Fibroblast of villous mesenchyme (primary cell): ENCODE data around the gene WDR70. TPM values are rescaled to one million over a fixed set of nuclear protein-coding genes. Genes with fewer than 3 reads are reported as not detected.
"Not testable (repeated sequence)": the region's sequence is repeated elsewhere in the genome, so short reads cannot be mapped to it uniquely, and the experiment has no call there.

Experiments used
- DNase-seq: peaks from one replicate; pipeline ENCODE4 v3.0.0-alpha.2; 2010; ENCODE audit warnings: low read depth
- H3K4me3 ChIP-seq: 2 replicates; pipeline ENCODE4 v1.5.1; 2011; ENCODE audit warnings: low read depth, mild to moderate bottlenecking, low read length
- total RNA-seq: library from RNA; depleted of rRNA; stranded (reverse); fragments of >200 nt; gene quantifications from 2 replicates; pipeline ENCODE4 v1.2.3, GENCODE V29; 2012
- TF ChIP-seq, protein P1 (sequence below): IDR thresholded peaks from 2 replicates; pipeline ENCODE4 v1.5.1; 2012; ENCODE audit warnings: low read depth, mild to moderate bottlenecking, low read length; ENCODE audit not compliant: insufficient read depth

WDR70 gene
- total RNA-seq, 1 donor, result 29.4 TPM

DNA sequence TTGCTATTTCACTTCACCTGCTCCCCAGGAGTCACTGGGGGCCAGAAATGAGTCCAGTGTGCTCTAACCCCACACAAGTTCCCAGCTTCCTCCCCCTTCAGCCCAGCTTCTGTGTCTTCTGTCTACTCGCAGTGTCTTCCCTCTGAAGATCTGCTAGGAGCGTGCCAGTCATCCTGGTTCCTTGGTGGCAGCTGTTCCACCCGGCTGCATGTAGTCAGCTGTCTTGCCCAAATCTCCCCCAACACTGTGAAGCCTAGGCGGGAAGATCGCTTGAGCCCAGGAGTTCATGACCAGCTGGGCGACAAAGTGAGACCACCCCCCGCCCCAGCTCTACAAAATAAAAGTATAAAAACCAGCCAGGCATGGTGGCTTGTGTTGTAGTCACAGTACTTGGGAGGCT is 306.7 kb downstream of the WDR70 start:
- H3K4me3 ChIP-seq, result no peak overlapping the region
- no peak for DNase-seq
- TF ChIP-seq, protein P1, sequence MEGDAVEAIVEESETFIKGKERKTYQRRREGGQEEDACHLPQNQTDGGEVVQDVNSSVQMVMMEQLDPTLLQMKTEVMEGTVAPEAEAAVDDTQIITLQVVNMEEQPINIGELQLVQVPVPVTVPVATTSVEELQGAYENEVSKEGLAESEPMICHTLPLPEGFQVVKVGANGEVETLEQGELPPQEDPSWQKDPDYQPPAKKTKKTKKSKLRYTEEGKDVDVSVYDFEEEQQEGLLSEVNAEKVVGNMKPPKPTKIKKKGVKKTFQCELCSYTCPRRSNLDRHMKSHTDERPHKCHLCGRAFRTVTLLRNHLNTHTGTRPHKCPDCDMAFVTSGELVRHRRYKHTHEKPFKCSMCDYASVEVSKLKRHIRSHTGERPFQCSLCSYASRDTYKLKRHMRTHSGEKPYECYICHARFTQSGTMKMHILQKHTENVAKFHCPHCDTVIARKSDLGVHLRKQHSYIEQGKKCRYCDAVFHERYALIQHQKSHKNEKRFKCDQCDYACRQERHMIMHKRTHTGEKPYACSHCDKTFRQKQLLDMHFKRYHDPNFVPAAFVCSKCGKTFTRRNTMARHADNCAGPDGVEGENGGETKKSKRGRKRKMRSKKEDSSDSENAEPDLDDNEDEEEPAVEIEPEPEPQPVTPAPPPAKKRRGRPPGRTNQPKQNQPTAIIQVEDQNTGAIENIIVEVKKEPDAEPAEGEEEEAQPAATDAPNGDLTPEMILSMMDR, result no peak

DNA sequence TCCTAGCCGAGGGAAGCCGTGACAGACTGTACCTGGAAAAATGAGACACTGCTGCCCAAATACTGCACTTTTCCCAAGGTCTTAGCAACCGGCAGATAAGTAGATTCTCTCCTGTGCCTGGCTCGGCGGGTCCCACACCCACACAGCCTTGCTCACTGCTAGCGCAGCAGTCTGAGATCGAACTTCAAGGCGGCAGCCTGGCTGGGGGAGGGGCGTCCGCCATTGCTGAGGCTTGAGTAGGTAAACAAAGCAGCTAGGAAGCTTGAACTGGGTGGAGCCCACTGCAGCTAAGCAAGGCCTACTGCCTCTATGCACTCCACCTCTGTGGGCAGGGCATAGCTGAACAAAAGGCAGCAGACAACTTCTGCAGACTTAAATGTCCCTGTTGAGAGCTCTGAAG is 309.8 kb downstream of the WDR70 start:
- not testable (repeated sequence) for DNase-seq, H3K4me3 ChIP-seq

DNA sequence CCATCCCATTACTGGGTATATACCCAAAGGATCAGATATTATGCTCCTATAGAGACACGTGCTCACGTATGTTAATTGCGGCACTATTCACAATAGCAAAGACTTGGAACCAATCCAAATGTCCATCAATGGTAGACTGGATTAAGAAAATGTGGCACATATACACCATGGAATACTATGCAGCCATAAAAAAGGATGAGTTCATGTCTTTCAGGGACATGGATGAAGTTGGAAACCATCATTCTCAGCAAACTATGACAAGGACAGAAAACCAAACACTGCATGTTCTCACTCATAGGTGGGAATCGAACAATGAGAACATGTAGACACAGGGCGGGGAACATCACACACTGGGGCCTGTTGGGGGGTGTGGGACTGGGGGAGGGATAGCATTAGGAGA is 315.2 kb downstream of the WDR70 start:
- not testable (repeated sequence) for H3K4me3 ChIP-seq, DNase-seq

DNA sequence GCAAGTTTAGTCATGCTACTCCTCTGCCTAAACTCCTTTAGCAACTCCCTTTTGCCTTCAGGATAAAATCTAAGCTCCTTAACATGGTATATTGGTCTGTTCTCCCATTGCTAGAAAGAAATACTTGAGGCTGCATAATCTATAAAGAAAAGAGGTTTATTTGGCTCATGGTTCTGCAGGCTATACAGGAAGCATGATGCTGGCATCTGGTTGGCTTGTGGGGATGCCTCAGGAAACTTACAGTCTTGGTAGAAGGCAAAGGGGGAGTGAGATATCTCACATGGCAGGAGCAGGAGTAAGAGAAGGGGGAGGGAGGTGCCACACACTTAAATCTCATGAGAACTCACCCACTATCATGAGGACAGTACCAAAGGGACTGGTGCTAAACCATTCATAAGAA is 315.7 kb downstream of the WDR70 start:
- no peak overlapping the region for H3K4me3 ChIP-seq
- TF ChIP-seq, protein P1, result no peak
- no peak for DNase-seq

DNA sequence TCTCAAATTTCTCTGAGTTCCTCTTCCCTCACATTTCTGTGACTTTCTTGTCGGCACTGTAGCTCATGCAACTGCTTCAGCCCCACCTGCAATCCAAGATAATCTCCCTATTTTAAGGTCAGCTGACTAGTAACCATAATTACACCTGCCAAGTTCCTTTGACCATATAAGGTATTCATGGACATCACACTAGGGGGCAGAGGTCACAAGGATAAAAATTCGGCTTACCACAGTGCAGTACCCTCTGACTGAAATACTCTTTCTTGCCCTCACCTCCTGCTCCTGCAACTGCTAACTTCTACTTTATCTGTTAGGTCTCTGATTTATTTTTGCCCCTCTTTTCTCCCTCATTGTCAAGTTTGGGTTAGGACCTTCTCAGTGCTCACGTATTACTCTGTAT is 316.5 kb downstream of the WDR70 start:
- no peak for DNase-seq
- TF ChIP-seq, protein P1, result no peak
- H3K4me3 ChIP-seq, result no peak overlapping the region

DNA sequence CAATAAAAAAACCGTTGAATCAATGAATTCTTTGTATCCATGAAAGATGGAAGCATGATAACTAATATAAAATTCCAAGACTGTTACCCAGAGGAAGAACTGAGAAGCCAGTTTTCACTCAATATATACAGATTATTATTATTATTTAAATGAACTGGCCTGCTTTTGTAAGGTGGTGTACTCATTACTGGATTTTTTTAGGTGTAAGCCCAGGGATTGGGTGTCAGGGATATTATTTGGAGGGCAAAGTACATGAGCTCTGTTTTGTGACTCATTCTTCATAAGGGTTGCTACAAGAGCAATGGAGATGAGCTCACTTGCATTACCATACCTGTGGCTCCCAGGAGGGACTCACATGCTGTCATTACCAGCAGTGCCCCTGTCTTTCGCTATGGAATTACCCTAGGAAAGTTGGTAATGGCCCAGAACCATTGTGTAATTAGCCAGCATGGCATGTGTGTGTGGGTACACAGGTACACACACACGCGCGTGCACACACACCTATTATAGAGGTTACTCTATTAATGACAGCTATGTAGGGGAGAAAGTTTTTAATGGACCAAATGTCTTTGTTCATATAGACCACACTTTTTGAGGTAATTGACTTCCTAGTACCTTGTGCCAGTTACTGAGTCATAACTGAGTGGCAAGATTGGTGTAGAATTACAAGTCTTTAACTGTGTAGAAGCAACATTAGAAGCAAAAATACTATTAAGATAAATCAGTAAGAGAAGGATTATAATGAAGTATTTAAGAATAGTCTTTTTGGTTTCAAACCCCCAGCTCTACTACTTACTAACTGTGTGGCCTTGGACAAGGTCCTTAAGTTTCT is 317.3 kb downstream of the WDR70 start:
- DNase-seq, result no peak
- TF ChIP-seq, protein P1, result no peak
- no peak overlapping the region for H3K4me3 ChIP-seq

DNA sequence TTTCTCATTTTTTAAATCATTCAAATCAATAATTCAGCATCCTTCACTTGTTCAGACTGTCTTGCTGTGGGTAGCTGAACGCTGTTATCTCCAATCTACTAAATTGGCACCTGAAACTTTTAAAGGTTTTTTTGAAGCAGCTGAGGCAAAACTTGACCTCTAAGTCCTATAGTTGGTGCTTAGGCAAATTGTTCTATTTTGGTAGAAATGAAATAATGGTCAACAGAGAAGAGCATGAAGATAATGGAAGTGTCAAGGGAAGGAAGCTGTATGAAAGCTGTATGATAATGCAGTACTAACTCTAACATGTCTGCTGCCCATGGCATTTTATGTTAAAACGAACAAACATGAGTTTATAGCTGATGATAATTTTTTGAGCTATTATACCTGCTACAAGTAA is 322.8 kb downstream of the WDR70 start:
- no peak for DNase-seq
- TF ChIP-seq, protein P1, result no peak
- H3K4me3 ChIP-seq, result no peak overlapping the region

DNA sequence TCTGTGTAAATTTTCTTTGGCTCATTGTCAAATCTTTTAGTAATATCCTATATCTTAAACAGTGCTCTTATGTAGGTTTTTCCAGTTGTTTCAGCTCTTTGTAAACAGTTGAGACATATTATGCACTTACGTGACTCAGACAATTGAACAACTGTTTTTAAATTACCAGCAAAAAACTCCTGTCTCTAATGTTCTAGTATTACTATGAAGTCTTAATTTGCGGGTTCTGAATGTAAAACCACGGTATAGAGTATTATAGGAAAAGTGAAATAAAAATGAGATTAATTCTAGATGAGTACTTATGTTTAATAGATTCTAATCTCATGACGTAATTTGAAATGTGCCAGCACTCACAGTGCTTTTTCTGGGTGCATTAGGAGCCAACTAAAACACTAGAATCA is 324.7 kb downstream of the WDR70 start:
- DNase-seq, result no peak
- TF ChIP-seq, protein P1, result no peak

More for the DNA sequence above, 324.7 kb downstream of the WDR70 start:
- H3K4me3 ChIP-seq, result no peak overlapping the region
